Posterior cingulate gyrus (tissue), 11 donors: ENCODE measurements around the gene PTPN23.

ENCODE experiments used
- DNase-seq, 10 donors: peaks; one replicate each; pipeline versions ENCODE4 v3.0.0 to v3.0.0-alpha.2; 2020 to 2021; ENCODE audit warnings: mixed read lengths in 3 of 10
- intact Hi-C: fragments of 100-400 bp; cut with DNase I; formaldehyde crosslinking; loops from one replicate; pipeline ENCODE4 v1.15.1; 2023

PTPN23 gene

DNA sequence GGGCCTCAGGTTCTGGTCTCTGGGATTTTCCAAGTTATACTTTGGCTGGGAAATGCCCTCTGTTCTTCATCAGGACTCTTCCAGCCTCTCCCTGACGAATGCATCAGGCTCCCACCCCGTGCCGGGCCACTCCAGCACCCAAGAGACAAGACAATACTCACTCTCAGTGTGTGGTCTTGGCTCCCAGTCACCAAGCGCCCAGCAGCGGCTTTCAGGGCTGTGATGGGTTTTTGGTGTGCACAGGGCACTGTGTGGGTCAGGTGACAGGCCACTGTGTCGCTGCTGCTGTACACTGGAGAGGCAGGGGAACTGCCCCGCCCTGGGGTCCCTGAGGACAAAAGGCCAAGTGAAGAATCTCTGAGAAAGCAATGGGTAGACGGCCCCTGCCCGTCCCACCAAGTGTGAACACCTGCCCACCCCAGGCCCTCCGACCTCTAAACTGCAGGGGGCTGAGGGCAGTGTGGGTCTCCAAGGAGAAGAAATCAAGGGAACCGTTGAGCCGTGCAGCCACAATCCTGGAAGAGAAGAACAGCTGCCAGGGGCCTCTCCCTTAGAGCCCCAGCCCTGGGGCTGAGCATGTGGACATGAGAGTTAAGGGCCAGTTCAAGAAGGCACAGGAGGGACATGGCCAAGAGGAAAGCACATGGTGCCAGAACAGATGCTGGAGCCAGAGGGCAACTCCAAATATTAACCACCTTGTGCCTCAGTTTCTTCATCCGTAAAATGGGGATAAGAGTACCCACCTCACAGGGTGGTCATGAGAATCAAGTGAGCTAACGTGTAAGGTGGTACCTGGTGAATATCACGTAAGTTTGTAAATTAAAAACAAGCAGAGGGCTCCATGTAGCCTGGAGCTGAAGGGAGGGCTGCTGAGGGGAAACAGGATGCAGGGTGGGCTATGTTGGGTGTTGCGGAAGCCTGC is 34.1 kb downstream of the PTPN23 start:
- DNase-seq, result peak in 5 of 10 donors; percentile 26 to 91 (median 54)
- intact Hi-C loops, result no loop called here

DNA sequence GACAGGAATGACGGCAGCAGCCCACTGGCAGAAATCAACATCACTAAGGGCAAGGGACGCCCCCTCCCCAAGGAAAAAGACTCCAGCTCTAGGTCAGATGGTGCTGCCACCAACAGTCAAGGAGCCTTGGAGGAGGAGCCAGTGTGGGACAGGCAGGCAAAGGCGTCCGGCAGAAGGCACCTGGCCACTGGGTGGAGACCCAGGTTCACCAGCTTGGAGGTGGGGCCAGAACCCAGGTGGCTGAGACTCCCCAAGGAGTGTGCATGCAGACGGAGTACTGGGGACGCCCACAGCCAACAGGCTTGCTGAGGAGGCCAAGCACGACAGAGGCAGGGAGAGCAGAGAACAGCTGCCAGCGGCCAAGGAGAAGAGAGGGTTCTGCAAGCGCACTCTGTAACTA is 35.2 kb downstream of the PTPN23 start:
- intact Hi-C loops, result no loop called here
- DNase-seq, result peak in 4 of 10 donors; percentile 57 to 87 (median 85)

DNA sequence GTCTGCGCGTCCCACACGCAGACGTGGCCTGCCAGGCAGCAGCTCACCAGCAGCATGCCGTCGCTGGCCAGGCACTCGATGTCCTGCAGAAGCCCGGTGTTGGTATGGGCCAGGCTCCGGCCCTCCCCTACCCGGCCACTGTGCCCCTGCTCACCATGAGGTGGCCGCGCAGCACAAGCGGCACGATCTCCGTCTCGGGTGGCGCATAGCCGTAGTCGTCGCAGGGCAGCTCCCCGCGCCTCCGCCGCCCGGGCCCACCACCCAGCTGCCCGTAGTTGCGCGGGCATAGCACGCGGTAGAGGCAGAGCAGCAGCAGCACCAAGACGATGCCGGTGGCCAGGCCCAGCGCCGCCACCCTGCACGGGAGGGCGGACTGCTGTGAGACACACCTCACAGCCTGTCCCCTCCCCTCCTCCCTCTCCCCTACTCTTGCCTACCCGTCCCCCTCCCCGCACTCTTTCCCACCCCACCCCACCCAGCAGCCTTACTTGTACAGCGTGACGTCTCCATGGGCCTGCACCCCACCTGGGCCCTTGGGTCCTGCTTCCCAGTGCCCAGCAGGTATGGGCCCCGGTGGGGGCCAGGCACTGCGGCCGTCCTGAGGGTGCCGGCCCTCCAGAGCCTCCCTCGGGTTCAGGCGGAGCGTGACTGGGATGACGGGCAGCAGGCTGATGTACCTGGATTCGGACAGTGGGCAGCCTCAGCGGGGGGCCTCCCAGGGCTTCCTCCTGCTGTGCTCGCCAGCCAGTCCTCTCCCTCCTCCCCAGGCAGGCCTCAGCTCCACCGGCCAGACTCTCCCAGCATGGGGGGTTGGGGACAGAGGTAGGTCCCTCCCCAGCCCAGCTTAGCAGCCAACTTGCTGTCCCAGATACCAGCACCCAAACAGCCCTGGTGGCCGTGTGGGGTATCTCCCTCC is 37.6 kb downstream of the PTPN23 start:
- intact Hi-C loops, result no loop called here
- peak in 3 of 10 donors; percentile 67 to 81 (median 76) for DNase-seq

DNA sequence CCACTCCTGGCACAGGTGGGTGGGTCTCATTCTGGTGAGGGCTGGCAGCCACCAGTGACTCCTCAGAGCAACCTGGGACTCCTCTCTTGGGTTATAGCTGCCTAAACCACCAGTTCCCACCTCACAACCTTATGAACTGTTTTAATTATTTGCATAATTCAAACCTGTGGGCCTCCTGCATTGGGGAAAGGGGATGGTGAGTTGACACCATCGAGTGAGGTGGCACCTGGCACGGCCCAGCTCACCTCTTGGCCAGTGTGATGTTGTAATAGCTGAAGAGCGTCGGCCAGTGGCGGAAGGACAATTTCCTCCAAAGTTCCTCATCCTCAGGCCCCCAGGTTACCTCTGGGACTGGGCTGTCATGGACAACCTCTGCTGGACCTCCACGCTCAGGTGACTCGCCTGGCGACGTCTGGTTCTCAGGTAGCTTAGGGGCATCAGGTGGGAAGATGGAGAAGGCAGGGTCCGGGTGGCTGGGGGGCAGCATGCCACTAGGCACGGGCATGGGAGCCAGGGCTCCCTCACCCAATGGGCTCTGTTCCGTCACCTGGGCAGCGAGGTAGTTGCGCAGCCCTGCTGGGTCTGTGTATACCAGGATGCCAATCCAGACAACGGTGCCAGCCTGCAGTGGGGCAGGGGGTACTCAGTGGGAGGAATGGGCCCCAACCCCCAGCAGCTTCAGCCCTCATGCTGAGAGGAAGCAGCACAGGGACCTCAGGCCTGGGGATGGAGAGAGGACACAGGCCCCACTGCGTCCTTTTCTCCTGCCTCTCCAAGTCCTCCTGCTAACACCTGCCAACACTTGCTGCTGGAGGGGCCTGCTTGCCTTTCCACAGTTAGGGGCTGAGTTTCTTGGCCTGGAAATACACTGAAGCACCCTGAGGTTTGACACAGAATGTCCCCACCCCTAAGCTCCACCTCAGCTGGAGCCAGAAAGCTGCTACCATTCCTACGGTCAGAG is 38.5 kb downstream of the PTPN23 start:
- peak in 3 of 10 donors; percentile 50 to 61 (median 61) for DNase-seq
- intact Hi-C loops, result no loop called here

DNA sequence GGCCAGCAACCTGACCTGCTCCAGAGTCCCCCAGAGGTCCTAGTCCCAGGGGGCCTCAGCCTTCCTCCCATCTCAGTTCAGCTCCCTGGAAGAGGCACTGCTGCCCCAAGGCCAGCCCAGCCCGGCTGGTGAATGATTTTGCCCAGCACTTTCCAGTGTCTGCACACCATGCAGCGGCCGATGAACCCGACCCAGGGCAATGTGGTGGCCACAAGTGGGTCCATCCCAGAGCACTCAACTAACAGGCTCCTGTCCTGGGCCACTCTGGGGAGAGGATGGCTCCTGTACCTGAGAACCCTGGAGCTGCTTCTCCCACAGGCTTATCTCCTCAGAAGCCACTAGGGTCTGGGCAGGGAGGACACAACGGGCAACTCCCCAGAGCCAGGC is 39.2 kb downstream of the PTPN23 start:
- intact Hi-C loops, result no loop called here
- peak in 3 of 10 donors; percentile 39 to 73 (median 57) for DNase-seq

DNA sequence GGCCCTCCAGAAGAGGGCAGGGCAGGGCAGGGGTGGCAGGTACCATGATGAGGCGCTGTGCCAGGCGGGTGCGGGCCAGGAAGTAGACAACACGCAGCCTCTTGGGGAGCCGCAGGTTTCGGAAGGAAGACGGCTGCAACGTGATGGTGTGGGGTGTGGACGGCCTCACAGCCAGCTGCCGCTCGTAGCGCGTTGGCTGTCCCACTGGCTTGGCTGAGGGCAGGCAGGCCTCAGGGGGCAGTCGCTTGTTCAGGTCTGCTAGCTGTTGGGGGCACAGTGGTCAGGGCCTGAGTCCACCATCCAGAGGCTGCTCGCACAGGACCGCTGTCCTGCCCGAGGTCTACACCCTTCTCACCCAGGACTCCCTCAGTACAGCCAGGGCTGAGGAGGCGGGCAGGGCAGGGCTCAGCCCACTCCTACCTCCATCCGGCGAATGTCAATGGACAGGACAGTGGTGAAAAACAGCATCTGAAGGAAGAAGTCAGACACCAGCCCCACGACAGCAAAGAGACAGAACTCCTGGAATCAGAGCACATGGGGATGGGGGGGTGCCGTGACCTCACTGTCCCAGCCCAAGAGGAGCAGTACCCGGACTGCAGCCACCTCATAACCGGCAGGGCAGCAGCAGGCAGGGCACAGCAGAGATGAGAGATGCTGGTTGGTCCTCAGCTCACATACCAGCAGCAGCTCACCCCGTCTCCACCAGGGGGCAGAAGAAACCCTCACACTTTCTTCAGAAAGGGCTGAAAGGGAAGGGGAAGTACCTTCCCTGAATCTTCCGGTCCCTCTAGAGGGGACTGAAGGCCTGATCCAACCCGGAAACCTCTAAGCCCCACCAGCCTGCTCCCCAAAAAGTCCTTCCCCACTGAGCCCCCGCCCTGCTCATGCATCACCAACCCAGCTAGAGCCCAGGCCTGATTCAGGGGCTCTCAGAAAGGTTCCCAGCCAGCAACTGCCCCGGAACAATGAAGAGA is 40.0 kb downstream of the PTPN23 start:
- peak; percentile 73 to 97 (median 90) for DNase-seq
- intact Hi-C loops, result loop anchor here (1.0 kb wide), 1 partner anchor 55 kb away; the partner anchor contains the start of gene SCAP

DNA sequence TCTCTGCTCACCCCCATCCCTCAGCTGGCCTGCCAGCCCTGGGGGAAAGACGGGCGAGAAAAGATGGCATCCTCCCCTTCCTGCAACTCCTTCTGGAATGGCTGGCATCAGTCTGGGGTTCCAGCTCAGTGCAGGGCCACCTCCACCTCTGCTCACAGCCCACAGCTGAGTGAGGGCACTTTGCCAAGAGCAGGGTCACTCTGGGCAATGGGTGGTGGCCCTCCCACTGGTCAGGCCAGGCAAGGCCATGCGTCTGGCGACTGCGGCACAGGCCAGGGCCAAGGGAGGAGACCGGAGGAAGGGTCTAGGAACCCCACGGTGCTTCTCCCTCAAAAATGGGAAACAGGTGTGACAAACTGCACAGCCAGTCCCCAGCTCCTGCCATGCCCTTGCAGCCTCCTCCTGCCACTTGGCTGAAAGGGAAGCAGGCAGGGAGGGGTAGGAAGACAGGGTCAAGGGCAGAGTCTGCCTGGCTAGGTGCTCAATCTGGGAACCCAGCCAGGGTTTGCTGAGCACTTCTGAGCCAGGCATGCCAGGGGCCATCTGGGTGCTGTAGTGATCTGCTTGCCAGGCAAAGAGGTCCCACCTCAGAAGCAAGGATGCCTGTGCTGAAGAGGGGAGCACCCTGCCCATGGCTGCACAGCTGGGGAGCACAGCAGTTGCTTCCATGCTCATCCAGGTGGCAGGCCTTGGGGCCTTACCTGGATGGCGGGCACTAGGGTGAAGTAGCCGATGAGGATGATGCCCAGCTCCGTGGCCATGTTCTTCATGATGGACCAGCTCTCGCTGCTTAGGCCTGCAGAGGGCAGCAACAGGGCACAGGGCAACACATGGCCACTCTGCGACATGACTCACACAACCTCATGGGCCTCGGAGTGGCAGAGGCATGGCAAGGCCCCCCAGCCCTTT is 41.2 kb downstream of the PTPN23 start:
- peak in 4 of 10 donors; percentile 14 to 87 (median 77) for DNase-seq
- intact Hi-C loops, result loop anchor here (1.0 kb wide), 1 partner anchor 53 kb away; the partner anchor contains the start of gene SCAP

DNA sequence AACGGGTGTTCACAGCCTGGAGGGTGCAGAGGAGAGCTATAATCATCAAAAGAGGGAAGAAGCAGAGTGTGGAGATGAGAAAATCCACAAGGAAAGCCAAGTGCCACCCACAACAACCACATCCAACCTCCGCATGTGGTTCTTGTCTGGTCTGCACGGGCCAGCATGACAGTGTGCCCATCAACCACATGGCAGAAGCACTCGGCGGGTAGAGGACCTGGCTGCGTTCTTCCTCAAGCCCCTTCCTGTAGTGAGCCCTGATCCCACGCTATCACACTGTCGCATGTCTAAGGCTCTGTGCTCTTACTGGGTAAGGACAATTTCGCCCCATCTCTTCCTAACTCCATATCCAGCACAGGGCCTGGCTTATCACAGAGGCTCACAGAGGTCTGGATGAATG is 41.9 kb downstream of the PTPN23 start:
- intact Hi-C loops, result no loop called here
- DNase-seq, result peak in 4 of 10 donors; percentile 33 to 86 (median 78)

DNA sequence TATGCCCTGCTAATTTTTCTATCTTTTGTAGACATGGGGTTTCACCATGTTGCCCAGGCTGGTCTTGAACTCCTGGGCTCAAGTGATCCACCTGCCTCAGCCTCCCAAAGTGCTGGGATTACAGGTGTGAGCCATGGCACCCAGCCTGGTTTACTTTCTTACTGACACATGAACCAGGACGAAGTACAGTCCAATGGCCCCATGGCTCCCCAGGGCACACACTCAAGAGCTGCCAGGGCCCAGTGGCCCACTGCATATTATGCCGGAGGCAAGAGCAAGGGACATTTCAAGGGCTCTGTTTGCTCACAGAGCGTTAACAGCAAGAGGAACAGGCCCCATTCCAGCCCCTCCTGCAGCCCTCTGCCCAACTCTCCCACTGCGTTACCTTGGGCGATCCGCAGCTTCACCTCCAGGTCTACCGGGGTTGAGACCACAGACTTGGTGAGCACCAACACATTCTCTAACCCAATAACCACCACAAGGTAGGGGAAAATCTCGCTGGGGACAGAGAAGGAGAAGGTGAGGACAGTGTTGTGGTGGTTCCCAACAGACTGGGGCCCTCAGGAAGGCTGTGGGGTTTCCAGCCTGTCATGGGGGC is 42.8 kb downstream of the PTPN23 start:
- intact Hi-C loops, result no loop called here
- DNase-seq, result peak in 3 of 10 donors; percentile 28 to 63 (median 57)

DNA sequence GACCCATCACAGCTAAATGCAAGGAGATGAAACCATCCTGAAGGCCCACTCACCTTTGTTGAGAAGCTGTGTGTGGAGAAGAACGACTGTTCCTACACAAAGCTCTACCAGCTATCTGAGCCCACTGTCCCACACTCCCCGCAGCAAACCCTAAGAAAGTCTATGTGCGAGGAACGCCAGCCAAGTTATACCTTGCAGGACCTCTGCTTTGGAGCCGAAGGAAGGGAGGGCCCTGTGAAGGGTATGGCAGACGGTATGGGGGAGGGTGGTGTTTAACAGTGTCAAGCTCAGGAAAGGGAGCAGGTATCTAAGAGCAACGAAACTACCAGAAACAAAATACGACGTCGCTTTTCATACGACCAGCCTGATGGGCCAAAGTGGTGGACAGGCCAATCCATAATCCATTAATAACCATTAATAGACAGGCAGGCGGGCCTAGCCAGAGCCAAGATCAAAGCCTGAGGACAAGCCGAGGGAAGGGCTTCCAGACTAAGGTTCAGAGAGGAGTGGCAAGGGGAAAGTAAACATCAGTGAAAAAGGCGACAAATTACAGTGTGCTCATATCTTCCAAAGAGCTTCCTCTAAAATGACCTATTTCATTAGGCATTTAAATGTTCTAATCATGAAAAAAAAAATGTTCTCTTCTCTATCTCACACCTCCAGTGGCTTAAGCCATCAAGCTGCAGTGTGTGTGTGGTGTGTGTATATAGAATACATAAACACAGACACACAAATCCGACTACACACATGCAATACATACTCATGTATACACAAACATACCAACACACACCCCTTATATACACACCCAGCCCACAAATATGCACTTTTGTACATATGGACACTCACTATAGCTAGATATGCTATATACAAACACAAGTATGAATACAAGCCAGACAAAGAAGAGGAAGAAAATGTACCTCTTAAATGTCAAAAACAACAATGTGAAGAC is 43.9 kb downstream of the PTPN23 start:
- intact Hi-C loops, result no loop called here
- peak in 3 of 10 donors; percentile 13 to 38 (median 24) for DNase-seq

DNA sequence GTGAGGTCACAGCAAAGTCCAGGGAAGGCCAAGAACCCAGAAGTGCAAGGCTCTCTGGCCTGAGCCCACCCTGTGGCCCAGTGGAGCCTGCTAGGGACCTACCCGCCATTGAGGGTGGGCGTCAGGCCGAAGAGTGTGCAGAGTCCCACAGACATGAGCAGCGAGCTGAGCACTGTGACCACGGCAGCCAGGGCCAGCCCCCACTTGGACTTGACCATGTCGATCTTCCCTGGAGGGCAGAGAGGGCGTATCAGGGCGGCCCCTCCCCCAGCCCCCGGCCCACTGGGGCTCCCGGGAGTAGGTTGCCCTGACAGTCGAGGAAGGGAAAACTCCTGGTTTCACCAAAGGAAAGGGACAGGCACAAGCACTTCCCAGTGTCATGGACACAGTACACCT is 44.6 kb downstream of the PTPN23 start:
- intact Hi-C loops, result no loop called here
- peak in 3 of 10 donors; percentile 52 to 63 (median 59) for DNase-seq

DNA sequence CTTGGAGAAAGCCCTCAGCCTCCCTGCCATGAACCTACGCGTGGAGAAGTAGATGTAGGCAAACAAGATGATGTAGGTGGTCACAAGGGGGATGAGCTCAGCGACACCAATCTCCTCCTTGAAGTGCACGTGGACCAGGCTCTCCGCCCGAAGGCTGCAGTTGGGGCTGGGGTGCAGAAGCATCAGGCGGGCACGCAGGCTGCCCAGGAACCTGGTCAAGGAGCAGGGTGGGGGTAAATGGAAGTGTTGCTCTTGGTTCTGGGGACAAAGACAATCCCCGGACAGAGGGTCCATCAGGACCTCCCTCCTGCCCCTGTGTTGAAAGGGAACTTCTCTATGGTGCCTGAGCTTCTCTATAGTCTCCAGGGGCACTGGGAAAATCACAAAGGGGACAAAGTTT is 45.1 kb downstream of the PTPN23 start:
- DNase-seq, result peak in 3 of 10 donors; percentile 4 to 61 (median 40)
- intact Hi-C loops, result no loop called here

DNA sequence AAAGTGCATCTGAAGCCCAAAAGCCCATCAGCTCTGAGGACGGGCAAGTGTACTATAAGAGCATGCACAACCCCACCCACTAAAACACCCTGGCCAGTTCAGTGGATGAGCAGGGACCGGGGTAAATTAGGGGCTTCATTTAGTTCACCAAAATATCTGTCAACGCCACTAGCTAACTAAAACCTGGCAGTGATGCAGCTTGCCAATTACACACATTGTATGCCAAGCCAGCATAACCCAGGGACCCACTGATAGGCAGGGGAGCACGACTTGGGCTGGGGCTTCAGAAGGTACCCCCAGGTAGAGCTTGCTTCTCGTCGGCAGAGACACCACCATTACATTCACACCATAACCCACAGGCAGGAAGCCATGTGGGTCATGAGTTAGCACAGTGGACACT is 47.0 kb downstream of the PTPN23 start:
- DNase-seq, result peak in 1 of 10 donors; percentile 8
- intact Hi-C loops, result no loop called here

DNA sequence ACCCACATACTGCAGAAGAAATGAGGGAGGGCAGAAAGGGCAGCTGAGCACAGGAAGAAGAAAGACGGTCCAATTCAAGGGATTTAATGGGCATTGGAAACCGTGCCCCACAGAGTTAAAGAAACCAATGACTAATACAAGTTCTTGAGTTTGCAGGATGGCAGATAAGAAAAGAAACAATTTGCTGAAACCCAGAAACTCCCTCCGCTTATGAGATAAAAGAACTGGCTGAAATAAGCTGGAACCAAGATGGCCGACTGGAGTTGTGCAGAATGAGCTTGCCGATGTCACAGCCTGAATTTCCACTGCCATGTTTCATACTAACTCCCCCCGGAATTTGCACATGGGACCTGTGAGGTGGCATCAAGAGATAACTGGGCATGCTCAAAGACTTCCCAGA is 47.8 kb downstream of the PTPN23 start:
- DNase-seq, result no peak
- intact Hi-C loops, result no loop called here

DNA sequence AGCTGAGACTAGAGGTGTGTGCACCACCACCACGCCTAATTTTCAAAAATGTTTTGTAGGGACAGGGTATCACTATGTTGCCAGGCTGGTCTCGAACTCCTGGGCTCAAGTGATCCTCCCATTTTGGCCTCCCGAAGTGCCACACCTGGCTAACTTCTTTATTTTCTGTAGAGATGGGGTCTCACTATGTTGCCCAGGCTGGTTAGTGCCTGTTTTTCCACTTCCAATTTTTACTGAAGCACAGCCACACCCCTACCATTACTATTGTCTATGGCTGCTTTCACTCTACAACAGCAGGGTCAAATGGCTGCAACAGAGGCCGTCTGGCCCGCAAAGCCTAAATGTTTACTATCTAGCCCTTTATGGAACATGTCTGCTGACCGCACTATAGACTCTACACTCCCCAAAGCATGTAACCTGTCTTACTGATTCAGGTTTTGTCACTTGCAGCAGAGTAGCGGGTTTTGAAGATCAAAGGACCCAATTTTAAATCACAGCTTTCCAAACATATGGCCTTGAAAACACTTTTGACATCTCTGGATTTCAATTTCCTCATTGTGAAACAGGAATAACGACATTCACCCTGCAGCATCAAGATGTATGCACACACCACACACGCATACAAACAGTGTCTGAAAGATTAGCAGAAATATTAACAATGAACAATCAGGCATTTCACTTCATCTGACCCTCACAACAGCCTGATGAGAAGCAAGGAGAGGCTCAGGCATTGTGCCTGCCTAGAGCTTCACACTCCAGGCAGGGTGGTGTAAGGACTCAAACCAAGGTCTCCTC is 48.9 kb downstream of the PTPN23 start:
- intact Hi-C loops, result no loop called here
- peak in 1 of 10 donors; percentile 18 for DNase-seq
